HG03460 (cell line): ENCODE data around the gene SPAG16.

Experiments
- ATAC-seq: cut with Tn5 transposase; IDR thresholded peaks from one replicate; pipeline ENCODE4 v1.9.1; 2021; ENCODE audit not compliant: unreplicated experiment

The SPAG16 gene

GRCh38 chr2:213284105-213285090, at the start of gene SPAG16:
SPAG16 (plus strand) TSS chr2:213284464.
- ATAC-seq: peak; percentile 99

GRCh38 chr2:213234641-213235040, 49.6 kb upstream of the SPAG16 start:
- ATAC-seq: no peak

GRCh38 chr2:213235741-213236140, 48.5 kb upstream of the SPAG16 start:
- ATAC-seq: no peak

- ATAC-seq: no peak
Observed at GRCh38 chr2:213237251-213237650, 47.0 kb upstream of the SPAG16 start.

GRCh38 chr2:213237787-213238186, 46.5 kb upstream of the SPAG16 start:
- ATAC-seq: no peak

- ATAC-seq: peak; percentile 41
Observed at GRCh38 chr2:213238753-213239495, 45.3 kb upstream of the SPAG16 start.

GRCh38 chr2:213241817-213242216, 42.4 kb upstream of the SPAG16 start:
- no peak for ATAC-seq

GRCh38 chr2:213242653-213243052, 41.6 kb upstream of the SPAG16 start:
- no peak for ATAC-seq

- ATAC-seq: peak; percentile 44
Observed at GRCh38 chr2:213243189-213244044, 40.8 kb upstream of the SPAG16 start.

- no peak for ATAC-seq
Observed at GRCh38 chr2:213246497-213247281, 37.6 kb upstream of the SPAG16 start.

GRCh38 chr2:213247566-213247965, 36.7 kb upstream of the SPAG16 start:
- no peak for ATAC-seq

GRCh38 chr2:213248637-213249036, 35.6 kb upstream of the SPAG16 start:
- no peak for ATAC-seq

- no peak for ATAC-seq
Observed at GRCh38 chr2:213249502-213249901, 34.8 kb upstream of the SPAG16 start.

GRCh38 chr2:213251618-213252017, 32.6 kb upstream of the SPAG16 start:
- ATAC-seq: peak; percentile 79

GRCh38 chr2:213252206-213252605, 32.1 kb upstream of the SPAG16 start:
- no peak for ATAC-seq

- ATAC-seq: no peak
Observed at GRCh38 chr2:213253162-213253561, 31.1 kb upstream of the SPAG16 start.

- ATAC-seq: no peak
Observed at GRCh38 chr2:213259266-213259665, 25.0 kb upstream of the SPAG16 start.

GRCh38 chr2:213261237-213261636, 23.0 kb upstream of the SPAG16 start:
- ATAC-seq: no peak

GRCh38 chr2:213261715-213262114, 22.5 kb upstream of the SPAG16 start:
- ATAC-seq: no peak

GRCh38 chr2:213265679-213266078, 18.6 kb upstream of the SPAG16 start:
- no peak for ATAC-seq
